Measurements from ENCODE around the gene PIM3. TPM values are rescaled to one million over a fixed set of nuclear protein-coding genes. Genes with fewer than 3 reads are reported as not detected.
A peak's percentile ranks its signal among the peaks of the same experiment; 100 is the strongest.

PIM3 gene
- 10 to 100 TPM; 14.8 to 18.8 (median 17.4) TPM for total RNA-seq (2021; fragmentation: NEBNext Ultra II Directional; extraction: Animal tissue kit (Norgen Biotek cat#: 25700))
- long read RNA-seq, transcript PIM3-201 (6 exons, 2,369 nt): major isoform, 23 of 31 reads
- long read RNA-seq, partial matches to known transcripts: 6 of 31 reads
- long read RNA-seq, other reads (novel, unspliced or antisense): 2 of 31 reads

DNA sequence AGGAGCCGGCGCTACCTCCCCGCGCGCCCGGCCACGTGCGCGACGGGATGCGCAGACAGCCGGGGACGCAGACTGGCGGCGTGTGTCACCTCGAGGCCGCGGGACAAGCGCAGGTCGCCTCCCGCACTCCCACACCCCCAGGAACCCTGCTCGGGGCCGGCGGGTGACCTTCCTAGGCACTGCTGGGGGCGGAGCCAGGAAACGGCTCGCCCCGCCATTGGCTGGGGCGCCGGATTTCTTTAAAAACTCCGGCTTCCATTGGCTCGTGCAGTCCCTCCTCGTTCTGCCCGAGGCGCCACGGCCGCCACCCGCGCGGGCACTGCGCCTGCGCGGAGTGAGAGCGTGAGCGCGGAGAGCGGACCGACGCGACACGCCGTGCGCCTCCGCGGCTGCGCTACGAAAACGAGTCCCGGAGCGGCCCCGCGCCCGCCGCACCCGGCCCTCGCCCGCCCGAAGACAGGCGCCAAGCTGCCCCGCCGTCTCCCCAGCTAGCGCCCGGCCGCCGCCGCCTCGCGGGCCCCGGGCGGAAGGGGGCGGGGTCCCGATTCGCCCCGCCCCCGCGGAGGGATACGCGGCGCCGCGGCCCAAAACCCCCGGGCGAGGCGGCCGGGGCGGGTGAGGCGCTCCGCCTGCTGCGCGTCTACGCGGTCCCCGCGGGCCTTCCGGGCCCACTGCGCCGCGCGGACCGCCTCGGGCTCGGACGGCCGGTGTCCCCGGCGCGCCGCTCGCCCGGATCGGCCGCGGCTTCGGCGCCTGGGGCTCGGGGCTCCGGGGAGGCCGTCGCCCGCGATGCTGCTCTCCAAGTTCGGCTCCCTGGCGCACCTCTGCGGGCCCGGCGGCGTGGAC is at the start of gene PIM3:
Gene PIM3, plus strand, starts transcription at position 614 of the 846 bp plus-strand sequence. Its CDS starts 176 bp downstream, at position 790.
- Mint-ChIP-seq H3K4me1 (ENCODE audit: low read depth) (peaks cover 12% of the 10 kb centered on the region; the same call in 1 of the 2 replicates), H3K27ac (peak within 1 kb of the TSS; percentile 72), H3K27me3 (ENCODE audit: insufficient read depth) (no peaks in the 10 kb centered on the region; the same call in none of the 2 replicates), H3K36me3 (ENCODE audit: low read depth) (peaks cover 5% of the 10 kb centered on the region; the same call in 1 of the 2 replicates), H3K9me3 (no peaks in the 10 kb centered on the region), H3K4me3 (peak within 1 kb of the TSS; percentile 89)
- TF ChIP-seq CTCF (IDR thresholded peaks at IDR 0.05): no peak
- peak; percentile 94 for DNase-seq

DNA sequence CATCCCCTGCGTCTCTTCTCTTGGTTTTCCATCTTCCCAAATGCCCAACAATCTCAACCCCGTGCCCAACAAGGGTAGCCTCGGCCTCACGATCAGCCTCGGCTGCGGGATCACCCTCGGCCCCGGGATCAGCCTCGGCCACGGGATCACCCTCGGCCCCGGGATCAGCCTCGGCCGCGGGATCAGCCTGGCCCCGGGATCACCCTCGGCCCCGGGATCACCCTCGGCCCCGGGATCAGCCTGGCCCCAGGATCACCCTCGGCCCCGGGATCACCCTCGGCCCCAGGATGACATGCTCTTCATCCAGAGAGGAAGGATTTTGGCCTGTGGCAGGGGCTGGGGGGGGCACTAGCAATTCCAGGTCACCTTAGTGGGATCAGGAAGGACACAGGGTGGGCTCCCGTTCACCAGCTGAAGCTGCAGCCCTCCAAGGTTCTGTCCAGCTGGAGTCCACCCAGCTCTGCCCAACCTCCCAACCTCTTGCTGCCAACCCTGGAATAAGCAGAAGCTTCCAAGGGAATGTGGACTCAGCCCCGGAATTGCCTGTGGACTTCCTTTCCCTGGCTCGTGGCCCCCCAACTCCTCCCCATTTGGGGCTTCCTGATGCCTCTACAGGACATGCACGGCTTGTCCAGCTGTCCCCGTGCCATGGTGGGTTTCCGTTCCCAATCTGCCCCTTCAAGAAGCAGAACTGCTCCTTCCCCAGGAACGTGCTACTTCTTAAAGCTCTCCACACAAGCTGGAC is 48.5 kb upstream of the PIM3 start:
- Mint-ChIP-seq H3K36me3 (ENCODE audit: low read depth) (peaks cover 11% of the 10 kb centered on the region), H3K4me3 (no peak overlapping the region), H3K27ac (no peak overlapping the region), H3K4me1 (ENCODE audit: low read depth) (no peaks in the 10 kb centered on the region), H3K27me3 (ENCODE audit: insufficient read depth) (no peaks in the 10 kb centered on the region; the same call in none of the 2 replicates), H3K9me3 (no peaks in the 10 kb centered on the region)
- DNase-seq: no peak
- no peak for TF ChIP-seq CTCF (IDR thresholded peaks at IDR 0.05)

DNA sequence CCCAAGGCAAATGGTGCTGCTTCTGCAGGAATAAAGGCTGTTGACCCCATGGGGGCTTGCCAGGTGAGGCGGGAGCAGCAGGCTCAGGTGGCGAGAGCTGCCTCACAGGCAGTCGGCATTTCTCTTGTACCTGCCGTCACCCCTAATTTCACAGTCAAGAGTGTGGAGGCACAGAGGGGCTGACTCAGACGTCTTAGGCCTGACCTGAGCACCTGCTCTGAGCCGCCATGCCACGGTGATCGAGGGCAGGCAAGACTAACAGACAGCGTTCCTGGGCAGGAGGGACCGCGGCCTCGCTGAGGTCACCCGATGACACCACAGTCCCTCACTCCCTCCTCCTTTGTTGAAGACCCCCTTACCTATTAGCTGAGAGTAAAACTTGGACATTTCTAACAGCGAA is 47.5 kb upstream of the PIM3 start:
- Mint-ChIP-seq H3K27ac (no peak overlapping the region), H3K9me3 (no peaks in the 10 kb centered on the region), H3K4me1 (ENCODE audit: low read depth) (no peaks in the 10 kb centered on the region), H3K4me3 (no peak overlapping the region), H3K36me3 (ENCODE audit: low read depth) (peaks cover 5% of the 10 kb centered on the region; the same call in 1 of the 2 replicates), H3K27me3 (ENCODE audit: insufficient read depth) (no peaks in the 10 kb centered on the region; the same call in none of the 2 replicates)
- DNase-seq: no peak
- TF ChIP-seq CTCF (IDR thresholded peaks at IDR 0.05): no peak

- Mint-ChIP-seq H3K4me3 (no peak overlapping the region), H3K27ac (no peak overlapping the region)
- no peak for TF ChIP-seq CTCF (IDR thresholded peaks at IDR 0.05)
Measured at GRCh38 chr22:49913446-49913845, 47.1 kb upstream of the PIM3 start.

DNA sequence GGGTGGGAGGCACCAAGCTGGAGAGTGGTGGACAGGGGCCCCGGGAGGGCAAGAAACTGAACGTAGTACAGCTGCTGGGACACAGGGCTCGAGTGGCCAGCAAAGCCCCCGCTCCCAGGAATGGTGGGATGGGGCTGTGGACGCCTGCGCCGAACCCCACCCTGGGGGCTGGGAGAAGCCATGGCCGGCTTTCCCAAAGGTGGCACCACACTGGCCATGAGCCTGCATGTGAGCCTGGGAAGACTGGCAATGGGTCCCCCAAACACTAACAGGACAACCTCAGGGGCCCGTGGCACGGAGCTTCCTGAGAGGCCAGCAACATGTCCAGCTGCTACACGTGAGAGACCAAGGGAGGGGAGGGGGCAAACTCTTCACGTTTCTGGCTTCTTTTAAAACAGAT is 46.3 kb upstream of the PIM3 start:
- Mint-ChIP-seq H3K27me3 (ENCODE audit: insufficient read depth) (no peaks in the 10 kb centered on the region; the same call in none of the 2 replicates), H3K4me1 (ENCODE audit: low read depth) (no peaks in the 10 kb centered on the region), H3K4me3 (no peak overlapping the region), H3K9me3 (no peaks in the 10 kb centered on the region), H3K27ac (no peak overlapping the region), H3K36me3 (ENCODE audit: low read depth) (peaks cover 5% of the 10 kb centered on the region; the same call in 1 of the 2 replicates)
- DNase-seq: no peak
- TF ChIP-seq CTCF (IDR thresholded peaks at IDR 0.05): no peak

More at GRCh38 chr22:49913446-49913845, 47.1 kb upstream of the PIM3 start:
- no peak for DNase-seq
- H3K27me3 Mint-ChIP-seq (ENCODE audit: insufficient read depth): no peaks in the 10 kb centered on the region; the same call in none of the 2 replicates
- H3K9me3 Mint-ChIP-seq: no peaks in the 10 kb centered on the region
- peaks cover 5% of the 10 kb centered on the region; the same call in 1 of the 2 replicates for H3K36me3 Mint-ChIP-seq (ENCODE audit: low read depth)
- no peaks in the 10 kb centered on the region for H3K4me1 Mint-ChIP-seq (ENCODE audit: low read depth)

Measured in HFFc6 (cell line).